K562 treated with DMSO at 1 percent for 4 hours (cell line): ENCODE measurements around the gene PSG2. TPM values are rescaled to one million over a fixed set of nuclear protein-coding genes. Genes with fewer than 3 reads are reported as not detected.

Experiments
- total RNA-seq: library from RNA; unstranded; fragments of 300-600 nt; gene quantifications from 2 replicates; pipeline ENCODE4 v1.2.3, GENCODE V29; 2022; ENCODE audit not compliant: insufficient read depth

PSG2 gene
- total RNA-seq, result not detected in 2 replicates

DNA sequence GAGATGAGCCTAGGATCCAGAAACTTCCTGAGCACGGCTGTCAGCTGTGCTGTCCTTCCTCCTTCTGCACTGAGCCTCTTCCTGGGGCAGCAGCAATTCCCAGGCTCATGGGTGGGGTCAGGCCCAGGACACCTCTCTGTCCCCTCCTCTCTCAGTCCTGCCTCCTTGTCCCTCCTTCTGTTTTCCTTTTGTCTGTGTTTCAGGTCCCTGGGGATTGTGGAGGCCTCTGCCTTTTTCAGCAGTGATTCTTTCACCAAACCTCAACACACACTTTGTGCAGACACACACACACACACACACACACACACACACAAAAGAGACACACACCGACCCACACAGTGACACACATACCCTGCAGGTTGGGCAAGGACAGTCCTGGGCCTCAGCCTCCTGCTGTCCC is at the start of gene PSG2:
TSS of gene PSG2 (minus strand) at position 101 of the 400 bp plus-strand sequence. CDS start 132 bp downstream, outside the sequence.

GRCh38 chr19:43026369-43026768 is 56.1 kb downstream of the PSG2 start, which contains the start of gene PSG11:
TSS of gene PSG11 (minus strand) at chr19:43026469. CDS start at chr19:43026372, 97 bp downstream.

Other genes starting within 250 kb of the PSG2 start
- not detected in 2 replicates for gene PSG1, start 203.0 kb downstream of the PSG2 start, total RNA-seq
- not detected in 2 replicates for gene PSG6, start 164.8 kb downstream of the PSG2 start, total RNA-seq
- gene PSG7, start 145.5 kb downstream of the PSG2 start, total RNA-seq, result not detected in 2 replicates
- not detected in 2 replicates for gene PSG11, start 56.2 kb downstream of the PSG2 start, total RNA-seq
- gene PSG5, start 103.8 kb upstream of the PSG2 start, total RNA-seq, result not detected in 2 replicates
- gene PSG4, start 122.9 kb upstream of the PSG2 start, total RNA-seq, result not detected in 2 replicates
- not detected in 2 replicates for gene PSG9, start 186.8 kb upstream of the PSG2 start, total RNA-seq